Measurements from ENCODE around the gene SLC30A7. TPM values are rescaled to one million over a fixed set of nuclear protein-coding genes. Genes with fewer than 3 reads are reported as not detected.
A peak's percentile ranks its signal among the peaks of the same experiment; 100 is the strongest.

The SLC30A7 gene
- total and polyA plus RNA-seq, 4 donors = 6.0 to 38.9 (median 10.9) TPM

DNA sequence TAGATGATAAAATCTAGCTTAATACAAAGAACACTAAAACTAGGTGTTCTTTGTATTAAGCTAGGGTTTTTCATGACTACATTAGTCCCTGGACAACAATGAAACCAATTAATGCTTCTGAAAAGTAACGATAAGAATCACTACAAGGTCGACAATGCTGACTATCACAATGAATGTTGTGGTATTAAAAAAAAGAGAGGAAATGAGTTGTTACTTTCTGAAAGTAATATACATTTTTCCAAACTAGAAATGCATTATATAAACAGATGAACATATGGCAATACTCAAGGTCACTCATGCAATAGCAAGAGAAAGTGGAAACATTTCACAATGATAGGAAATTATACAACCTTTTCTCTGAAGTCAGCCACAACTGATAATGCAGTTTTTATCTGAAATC is 110.7 kb downstream of the SLC30A7 start:
- no peak for DNase-seq (ENCODE audit: low spot score)
- Histone ChIP-seq H3K9me3 (ENCODE audit: control insufficient read depth in 4 of 4, low read length in 3 of 4) (no peaks in the 10 kb centered on the region), H3K9ac (ENCODE audit: low read depth in 1 of 2, low read length in 2 of 2) (no peak overlapping the region), H3K36me3 (ENCODE audit: control insufficient read depth in 4 of 4, insufficient read depth in 3 of 4, low read depth in 1 of 4, low read length in 3 of 4) (no peaks in the 10 kb centered on the region), H3K4me1 (ENCODE audit: control insufficient read depth in 4 of 4, insufficient read depth in 4 of 4, low read length in 3 of 4) (peaks cover 2 to 12% (median 9%) of the 10 kb centered on the region in 4 donors), H3K27me3 (ENCODE audit: control insufficient read depth in 4 of 4, insufficient read depth in 4 of 4, low read length in 3 of 4) (no peaks in the 10 kb centered on the region), H3K4me3 (ENCODE audit: low read depth in 1 of 3, low read length in 3 of 3) (no peak overlapping the region), H3K27ac (ENCODE audit: low read depth in 1 of 2, low read length in 2 of 2) (no peak overlapping the region)
- TF ChIP-seq ATF3 (IDR thresholded peaks at IDR 0.05) (no peak), RXRA (IDR thresholded peaks at IDR 0.05) (peak in 1 of 2 donors; percentile 24)
- 77% methylated on average over 2 of the region's 2 CpGs for WGBS

DNA sequence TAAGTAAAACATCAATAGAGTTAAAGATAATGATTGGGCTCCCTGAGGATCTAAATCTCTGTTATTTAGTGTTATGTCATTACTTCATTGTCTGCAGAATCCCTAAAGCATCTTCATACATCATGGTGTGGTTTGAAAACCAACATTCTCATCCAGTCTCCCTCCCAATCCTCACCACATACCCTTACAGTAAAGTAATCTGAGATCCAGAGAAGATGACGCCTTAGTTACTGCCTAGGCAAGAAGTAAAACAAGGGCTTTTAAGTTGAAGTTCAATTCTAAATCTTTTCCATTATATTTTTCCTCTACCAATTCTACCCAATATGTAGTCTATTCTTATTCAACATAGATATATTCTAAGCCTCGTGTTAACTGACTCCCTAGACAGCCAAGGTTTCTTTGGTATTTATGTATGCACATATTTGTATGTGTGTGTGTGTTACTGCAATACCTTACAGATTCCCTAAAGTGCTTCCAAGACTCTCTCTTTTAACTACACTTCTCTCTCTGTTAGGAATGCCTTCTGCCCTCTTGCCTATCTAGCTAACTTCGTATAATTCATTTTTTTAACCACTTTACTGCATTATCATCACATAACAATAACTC is 112.4 kb downstream of the SLC30A7 start:
- H3K4me3 ChIP-seq (ENCODE audit: low read depth in 1 of 3, low read length in 3 of 3) = no peak overlapping the region
- DNase-seq (ENCODE audit: low spot score) = no peak
- no peaks in the 10 kb centered on the region for H3K9me3 ChIP-seq (ENCODE audit: control insufficient read depth in 4 of 4, low read length in 3 of 4)
- WGBS = 97% methylated on average over 3 of the region's 3 CpGs
- no peak for TF ChIP-seq FOXA1 (IDR thresholded peaks at IDR 0.05)
- no peak for TF ChIP-seq HNF4A (conservative IDR thresholded peaks at IDR 0.05)
- TF ChIP-seq NR2F2 (IDR thresholded peaks at IDR 0.05) = no peak
- no peaks in the 10 kb centered on the region for H3K36me3 ChIP-seq (ENCODE audit: control insufficient read depth in 4 of 4, insufficient read depth in 3 of 4, low read depth in 1 of 4, low read length in 3 of 4)
- peaks cover 2 to 12% (median 9%) of the 10 kb centered on the region in 4 donors for H3K4me1 ChIP-seq (ENCODE audit: control insufficient read depth in 4 of 4, insufficient read depth in 4 of 4, low read length in 3 of 4)
- no peaks in the 10 kb centered on the region for H3K27me3 ChIP-seq (ENCODE audit: control insufficient read depth in 4 of 4, insufficient read depth in 4 of 4, low read length in 3 of 4)
- no peak overlapping the region for H3K27ac ChIP-seq (ENCODE audit: low read depth in 1 of 2, low read length in 2 of 2)
- no peak overlapping the region for H3K9ac ChIP-seq (ENCODE audit: low read depth in 1 of 2, low read length in 2 of 2)

DNA sequence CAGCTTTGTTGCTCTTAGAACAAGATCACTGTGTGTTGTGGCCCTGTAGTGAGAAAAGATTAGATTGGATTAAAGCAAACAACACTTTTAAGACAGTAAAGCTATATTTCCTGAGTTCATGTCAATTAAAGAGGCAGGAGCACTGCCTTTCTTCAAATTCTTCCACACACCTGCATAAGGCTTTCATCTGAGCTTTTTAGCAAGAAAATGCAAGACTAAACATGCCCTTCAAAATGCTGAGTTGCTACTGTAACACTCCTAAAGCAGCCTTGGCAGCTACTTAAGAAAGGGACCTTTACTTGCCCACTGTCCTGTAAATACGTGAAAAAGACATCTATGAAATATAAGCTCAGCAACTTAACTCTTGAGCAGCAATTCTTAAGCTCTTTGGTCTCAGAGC is 117.9 kb downstream of the SLC30A7 start:
- TF ChIP-seq RAD21 (IDR thresholded peaks at IDR 0.05) (no peak), FOXA1 (IDR thresholded peaks at IDR 0.05) (no peak), RXRA (IDR thresholded peaks at IDR 0.05) (no peak), GABPA (IDR thresholded peaks at IDR 0.05 in 1 of 2, conservative IDR thresholded peaks at IDR 0.05 in 1 of 2) (no peak), NR2F2 (IDR thresholded peaks at IDR 0.05) (no peak), CTCF (IDR thresholded peaks at IDR 0.05; ENCODE audit: low read depth, low read length, missing input control) (no peak)
- 84% methylated on average over 1 of the region's 1 CpG for WGBS
- no peak for DNase-seq (ENCODE audit: low spot score)

GRCh38 chr1:101017448-101017847 is 121.6 kb downstream of the SLC30A7 start:
- H3K4me3 ChIP-seq (ENCODE audit: low read depth in 1 of 3, low read length in 3 of 3) = no peak overlapping the region
- WGBS = 100% methylated on average over 1 of the region's 1 CpG
- TF ChIP-seq EGR1 (IDR thresholded peaks at IDR 0.05; ENCODE audit: low read depth in 2 of 2) (no peak), REST (IDR thresholded peaks at IDR 0.05) (no peak), RAD21 (IDR thresholded peaks at IDR 0.05) (no peak), JUND (IDR thresholded peaks at IDR 0.05) (no peak), NR2F2 (IDR thresholded peaks at IDR 0.05) (no peak)
- no peak overlapping the region for H3K9ac ChIP-seq (ENCODE audit: low read depth in 1 of 2, low read length in 2 of 2)
- no peaks in the 10 kb centered on the region for H3K27me3 ChIP-seq (ENCODE audit: control insufficient read depth in 4 of 4, insufficient read depth in 4 of 4, low read length in 3 of 4)
- peaks cover 0 to 3% (median 0%) of the 10 kb centered on the region in 4 donors for H3K36me3 ChIP-seq (ENCODE audit: control insufficient read depth in 4 of 4, insufficient read depth in 3 of 4, low read depth in 1 of 4, low read length in 3 of 4)
- H3K4me1 ChIP-seq (ENCODE audit: control insufficient read depth in 4 of 4, insufficient read depth in 4 of 4, low read length in 3 of 4) = no peaks in the 10 kb centered on the region
- H3K27ac ChIP-seq (ENCODE audit: low read depth in 1 of 2, low read length in 2 of 2) = no peak overlapping the region
- no peak for DNase-seq (ENCODE audit: low spot score)
- no peaks in the 10 kb centered on the region for H3K9me3 ChIP-seq (ENCODE audit: control insufficient read depth in 4 of 4, low read length in 3 of 4)

More for the DNA sequence above, 117.9 kb downstream of the SLC30A7 start:
- Histone ChIP-seq H3K27ac (ENCODE audit: low read depth in 1 of 2, low read length in 2 of 2) (no peak overlapping the region), H3K9me3 (ENCODE audit: control insufficient read depth in 4 of 4, low read length in 3 of 4) (no peaks in the 10 kb centered on the region), H3K9ac (ENCODE audit: low read depth in 1 of 2, low read length in 2 of 2) (no peak overlapping the region), H3K4me1 (ENCODE audit: control insufficient read depth in 4 of 4, insufficient read depth in 4 of 4, low read length in 3 of 4) (no peaks in the 10 kb centered on the region), H3K27me3 (ENCODE audit: control insufficient read depth in 4 of 4, insufficient read depth in 4 of 4, low read length in 3 of 4) (no peaks in the 10 kb centered on the region), H3K4me3 (ENCODE audit: low read depth in 1 of 3, low read length in 3 of 3) (no peak overlapping the region), H3K36me3 (ENCODE audit: control insufficient read depth in 4 of 4, insufficient read depth in 3 of 4, low read depth in 1 of 4, low read length in 3 of 4) (no peaks in the 10 kb centered on the region)

All from liver (tissue), 9 donors.